D341Med (cell line): ENCODE results near the gene ABCA12.

Experiments used
- DNase-seq: peaks from one replicate; pipeline ENCODE4 v3.0.0; 2012; ENCODE audit warnings: low spot score

The ABCA12 gene

DNA sequence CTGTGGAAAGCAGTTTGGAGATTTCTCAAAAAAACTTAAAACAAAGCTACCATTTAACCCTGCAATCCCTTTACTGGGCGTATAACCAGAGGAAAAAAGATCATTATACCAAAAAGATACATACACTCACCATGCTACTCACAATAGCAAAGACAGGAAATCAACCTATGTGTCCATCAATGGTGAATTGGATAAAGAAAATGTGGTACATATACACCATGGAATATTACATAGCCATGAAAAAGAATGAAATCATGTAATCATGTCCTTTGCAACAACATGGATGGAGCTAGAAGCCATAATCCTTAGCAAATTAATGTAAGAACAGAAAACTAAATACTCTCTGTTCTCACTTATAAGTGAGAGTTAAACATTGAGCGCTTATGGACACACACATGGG lies 18.6 kb downstream of the ABCA12 start:
- no peak for DNase-seq

DNA sequence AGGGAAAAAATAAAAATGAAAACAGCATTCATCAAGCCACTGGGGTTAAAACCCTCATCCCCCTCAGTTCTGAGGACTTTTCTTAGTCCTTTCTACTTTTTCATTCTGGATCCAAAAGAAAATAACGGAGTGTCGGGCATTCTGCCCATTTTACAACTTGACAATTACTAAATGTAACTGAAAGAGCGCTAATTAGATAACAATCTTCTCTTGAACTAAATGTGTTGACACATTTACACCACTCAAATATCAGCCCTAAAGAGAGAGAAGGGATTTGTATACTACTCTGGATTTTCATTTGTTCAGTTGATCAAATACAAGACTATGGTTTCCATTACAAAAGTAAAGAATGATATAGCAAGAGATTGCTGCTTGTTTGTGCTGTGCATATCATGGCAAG lies 27.5 kb downstream of the ABCA12 start:
- DNase-seq, result no peak

DNA sequence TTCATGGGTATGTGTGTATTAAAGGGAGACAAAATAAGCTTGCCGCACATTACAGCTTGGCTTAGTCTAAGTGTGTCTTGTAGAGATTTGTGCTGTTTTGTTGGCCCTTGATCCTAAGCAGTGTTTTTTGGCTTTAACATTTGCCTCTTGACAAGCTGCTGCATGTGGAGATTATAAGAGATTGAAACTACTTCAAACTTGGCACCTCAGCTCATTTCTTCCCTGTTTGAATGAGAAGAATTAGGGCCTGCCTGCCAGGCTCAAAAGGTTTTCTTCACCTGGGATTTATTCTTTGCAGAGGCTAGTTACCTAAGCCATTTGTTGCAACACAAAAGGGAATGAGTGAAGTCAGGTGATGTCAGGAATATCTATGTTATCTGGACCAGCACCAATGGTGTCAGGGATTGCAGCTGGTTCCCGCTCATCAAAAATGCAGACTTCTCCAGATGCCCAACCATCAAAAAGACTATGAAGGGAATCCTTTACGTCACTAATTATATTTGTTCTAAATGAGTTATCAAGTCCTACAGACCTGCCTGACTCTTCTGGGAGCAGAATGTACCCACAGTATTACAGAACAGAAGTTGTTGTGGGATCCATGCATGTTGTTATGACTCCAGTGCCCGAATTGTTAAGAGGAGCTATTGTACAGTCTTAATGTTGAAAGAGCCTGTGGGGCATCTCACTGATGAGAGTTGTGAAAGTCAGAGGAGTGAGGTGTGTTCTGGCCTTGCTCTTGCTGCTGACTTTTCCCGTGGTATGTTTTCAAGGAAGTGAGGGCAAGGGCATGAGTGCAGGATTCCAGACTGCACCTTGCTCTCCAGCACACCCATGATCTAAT lies 31.0 kb downstream of the ABCA12 start:
- DNase-seq, result no peak

DNA sequence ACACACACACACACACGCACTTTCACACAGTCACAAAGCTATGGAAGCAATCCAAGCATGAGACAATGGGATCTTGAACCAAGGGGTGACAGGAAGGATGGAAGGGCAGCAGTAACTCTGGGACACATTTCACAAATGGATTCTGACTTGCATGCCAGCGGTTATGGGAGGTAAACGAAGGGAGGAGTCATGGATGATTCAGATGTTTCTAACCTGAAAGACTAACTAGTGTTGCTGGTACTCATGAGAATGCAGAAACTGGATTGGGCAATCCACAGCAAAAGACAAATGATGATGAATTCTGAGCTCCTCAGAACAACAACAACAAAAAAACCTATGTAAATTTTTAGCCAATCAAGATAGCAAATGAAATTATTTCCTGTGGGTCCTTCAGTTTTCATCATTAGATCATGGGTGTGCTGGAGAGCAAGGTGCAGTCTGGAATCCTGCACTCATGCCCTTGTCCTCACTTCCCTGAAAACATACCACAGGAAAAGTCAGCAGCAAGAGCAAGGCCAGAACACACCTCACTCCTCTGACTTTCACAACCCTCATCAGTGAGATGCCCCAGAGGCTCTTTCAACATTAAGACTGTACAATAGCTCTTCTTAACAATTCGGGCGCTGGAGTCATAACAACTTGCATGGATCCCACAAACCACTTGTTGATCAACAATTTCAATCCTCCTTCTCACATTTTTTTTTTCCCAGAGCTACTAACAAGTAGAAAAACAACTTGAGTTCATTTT lies 32.6 kb downstream of the ABCA12 start:
- no peak for DNase-seq

DNA sequence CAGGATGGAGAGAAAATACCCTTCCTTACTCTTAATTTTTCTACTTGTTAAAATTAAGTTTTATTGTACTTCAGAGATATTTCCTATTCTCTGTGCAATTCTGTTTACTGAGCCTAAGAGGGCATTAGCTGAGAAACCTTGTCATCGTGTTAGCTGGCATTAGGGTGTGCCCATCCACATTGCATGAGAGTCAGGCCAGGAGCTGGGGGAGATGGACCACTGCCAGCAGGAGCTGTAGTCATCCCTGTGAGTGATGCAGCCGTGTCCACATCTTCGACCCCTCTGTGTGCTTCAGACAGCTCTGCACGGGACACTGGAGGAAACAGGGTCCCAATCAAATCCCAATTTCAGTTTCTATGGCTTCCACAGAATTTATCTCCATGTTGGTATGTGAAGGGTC lies 34.2 kb downstream of the ABCA12 start:
- no peak for DNase-seq

DNA sequence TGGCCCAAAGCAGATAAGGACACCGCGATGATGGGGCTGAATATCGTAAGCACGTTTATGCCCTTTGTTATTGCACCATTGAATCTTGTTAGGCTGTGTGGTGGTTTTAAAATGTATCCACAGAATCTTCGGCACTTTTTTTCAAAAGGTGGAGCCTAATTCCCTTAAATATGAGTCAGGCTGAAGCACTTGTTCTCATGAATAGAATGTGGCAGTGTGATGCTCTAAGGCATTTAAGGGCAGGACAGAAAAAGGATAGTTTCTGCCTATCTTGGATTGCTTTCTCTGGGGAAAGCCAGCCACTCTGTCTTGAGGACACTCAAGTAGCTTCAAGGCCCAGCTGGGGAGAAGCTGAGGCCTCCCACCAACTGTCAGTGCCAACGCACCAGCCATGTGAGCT lies 39.6 kb downstream of the ABCA12 start:
- no peak for DNase-seq

DNA sequence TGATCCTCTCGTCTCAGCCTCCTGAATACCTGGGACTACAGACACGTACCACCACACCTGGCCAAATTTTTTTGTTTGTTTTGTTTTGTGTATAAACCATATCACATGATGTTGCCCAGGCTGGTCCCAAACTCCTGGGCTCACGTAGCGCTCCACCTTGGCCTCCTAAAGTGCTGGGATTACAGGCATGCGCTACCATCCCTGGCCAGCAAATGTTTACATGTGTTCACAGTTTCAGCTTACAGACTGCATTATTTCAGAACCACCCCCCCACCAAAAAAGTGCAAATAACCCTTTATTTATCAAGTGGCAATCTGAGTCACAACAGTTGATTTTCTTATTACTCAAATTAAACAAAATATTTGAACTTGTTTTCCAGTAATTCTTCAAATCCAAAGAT lies 54.3 kb downstream of the ABCA12 start:
- DNase-seq, result no peak

DNA sequence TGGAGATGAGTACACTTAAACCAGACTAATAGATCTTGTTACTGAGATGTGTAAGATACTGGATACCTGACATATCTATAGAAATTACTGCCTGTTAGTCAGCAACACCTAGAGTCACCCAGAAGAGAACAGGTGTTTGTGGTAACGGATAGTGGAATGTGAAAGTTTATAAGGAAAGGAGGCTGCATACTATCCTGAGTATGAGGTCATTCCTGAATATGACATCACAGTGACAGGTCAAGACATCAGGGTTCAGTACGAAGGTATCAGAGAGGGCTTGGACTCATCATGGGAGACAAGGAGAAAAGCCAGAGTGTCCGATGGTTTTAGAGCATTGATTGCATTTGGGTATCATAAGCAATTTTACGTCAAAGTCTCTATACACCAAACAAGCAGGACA lies 55.3 kb downstream of the ABCA12 start:
- DNase-seq, result no peak

DNA sequence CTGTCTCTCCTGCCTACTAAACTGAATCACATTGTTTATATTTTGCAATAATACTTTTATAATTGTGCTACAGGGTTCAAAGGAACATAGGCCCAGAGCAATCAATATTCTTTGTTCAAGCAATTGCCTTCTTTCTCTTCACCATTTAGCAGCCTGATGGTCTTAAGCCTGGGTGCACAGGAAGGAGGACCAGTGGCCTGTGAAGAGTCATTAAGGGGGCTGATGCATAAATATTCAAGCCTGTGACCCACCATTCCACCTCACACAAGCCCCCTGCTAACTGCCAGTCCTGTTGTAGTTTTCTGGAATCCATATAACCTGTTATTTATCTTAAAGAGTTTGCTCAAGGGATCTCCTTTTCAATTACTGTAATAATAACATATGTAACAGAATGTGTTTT lies 56.0 kb downstream of the ABCA12 start:
- DNase-seq, result no peak

DNA sequence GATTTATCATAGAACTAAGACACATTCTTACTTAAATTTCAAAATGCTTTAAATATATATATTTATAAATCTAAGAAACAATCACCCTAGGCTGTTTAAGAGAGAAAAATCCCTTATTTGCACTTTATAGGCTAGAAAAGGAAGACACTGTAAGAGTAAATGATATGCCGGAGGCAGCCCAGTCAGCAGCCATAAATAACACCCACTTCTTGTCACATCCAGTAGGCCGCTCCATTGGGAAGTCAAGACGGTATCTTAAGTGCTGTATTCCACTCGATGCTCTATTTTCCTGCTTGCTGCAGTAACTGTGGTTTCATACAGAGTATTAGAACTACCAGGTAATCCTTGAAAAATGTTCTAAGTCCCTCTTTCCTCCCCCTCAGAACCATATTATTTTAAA lies 57.9 kb downstream of the ABCA12 start:
- no peak for DNase-seq

DNA sequence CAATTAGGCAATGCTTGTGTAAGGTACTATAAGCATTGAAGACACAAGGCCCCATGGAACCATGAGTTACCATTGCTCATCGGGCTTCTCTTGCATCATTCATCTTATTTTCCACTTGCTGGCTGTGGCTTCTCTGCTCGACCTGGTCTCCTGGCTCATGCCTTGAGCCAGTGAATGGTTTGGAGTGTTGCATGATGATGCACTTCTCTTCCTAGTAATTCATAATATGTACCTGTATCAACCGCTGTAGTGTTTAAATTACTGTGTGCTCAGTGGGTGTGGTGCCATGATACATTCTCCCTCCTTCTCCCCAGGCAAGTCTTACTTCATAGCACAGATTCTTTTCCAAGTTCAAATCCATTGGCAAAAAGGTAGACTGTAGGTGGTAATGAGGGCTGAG lies 66.8 kb downstream of the ABCA12 start:
- DNase-seq, result no peak

DNA sequence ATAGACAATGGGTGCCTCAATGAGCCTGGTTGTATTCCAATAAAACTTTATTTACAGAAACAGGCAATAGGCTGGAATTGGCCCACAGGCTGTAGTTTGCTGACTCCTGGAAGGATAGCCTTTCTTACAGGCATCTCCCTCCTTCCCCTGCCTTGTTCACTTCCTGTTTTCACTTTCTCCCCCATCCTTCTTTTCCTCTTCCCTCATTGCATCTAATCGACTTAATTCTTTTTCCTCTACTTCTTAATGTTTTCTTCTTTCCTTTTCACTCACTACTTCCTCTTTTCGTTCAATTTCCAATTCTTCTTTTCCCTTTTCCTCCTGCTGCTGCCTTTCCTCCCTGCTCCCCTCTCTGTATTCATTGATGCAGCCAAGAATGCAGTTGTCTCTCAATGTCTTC lies 70.0 kb downstream of the ABCA12 start:
- DNase-seq, result no peak

DNA sequence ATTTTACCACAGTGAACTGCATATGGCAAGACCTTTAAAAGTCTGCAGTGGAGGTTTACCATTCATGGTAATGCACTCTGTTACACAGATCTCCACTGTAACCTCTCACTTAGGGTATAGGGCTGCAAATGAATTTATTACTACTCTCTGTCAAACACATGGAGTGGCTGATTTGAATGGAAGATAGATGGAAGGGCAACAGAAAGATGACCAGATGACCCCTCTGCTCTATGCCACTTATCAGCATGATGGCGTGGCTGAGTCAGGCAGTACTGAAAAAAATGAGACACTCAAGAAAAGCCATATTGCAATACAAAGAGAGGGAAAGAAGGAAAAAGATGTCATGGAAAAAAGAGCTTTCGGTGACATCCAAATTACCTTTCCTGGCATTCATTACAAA lies 72.3 kb downstream of the ABCA12 start:
- no peak for DNase-seq

DNA sequence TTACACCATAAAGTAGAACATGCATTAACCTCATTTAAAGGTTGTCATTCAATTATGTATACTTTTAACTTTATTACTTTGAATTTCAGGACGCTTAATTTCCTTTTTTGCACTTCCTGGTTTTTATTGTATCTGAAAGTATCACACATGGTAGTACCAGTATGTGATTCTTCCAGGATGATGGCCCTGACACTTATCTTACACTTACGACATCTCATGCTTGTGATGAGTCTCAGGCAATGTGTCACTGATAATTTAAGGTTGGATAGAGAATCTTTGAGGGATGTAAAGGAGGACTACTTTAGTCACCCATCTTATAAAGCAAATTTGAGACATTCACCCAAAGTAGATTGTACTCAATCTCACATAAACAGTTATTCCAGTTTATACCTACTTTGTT lies 74.9 kb downstream of the ABCA12 start:
- DNase-seq, result no peak

DNA sequence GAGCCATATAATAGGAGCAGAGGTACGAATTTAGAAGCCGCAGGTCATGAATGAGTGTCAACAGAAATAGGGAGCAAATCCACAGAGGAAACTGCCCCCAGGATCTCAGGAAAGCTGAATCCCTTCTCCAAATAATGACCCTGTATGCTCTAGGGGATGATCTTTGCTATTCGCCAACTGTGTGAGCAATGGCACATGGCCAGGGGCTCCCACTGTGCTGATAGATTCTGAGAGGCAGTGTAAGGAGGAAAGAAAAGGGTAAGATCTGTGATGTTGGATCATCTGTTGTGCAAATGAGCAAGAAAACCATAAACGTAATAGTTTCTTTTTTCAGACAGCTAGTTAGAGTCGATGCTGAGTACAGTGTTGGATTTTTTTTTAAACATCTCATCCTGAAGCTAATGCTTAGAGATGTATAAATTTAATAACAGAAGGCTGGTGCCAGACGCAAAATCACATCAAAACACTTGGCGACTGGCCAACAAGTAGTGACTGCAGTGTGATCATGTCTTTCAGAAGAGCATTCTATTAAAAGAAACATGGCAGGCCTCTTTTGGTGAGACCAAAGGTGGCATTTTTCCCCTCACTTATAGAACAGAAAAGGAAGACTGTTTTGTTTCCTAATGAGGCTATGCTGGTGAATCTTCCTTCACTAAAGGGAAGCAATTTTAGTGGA lies 77.4 kb downstream of the ABCA12 start:
- peak; percentile 34 for DNase-seq

DNA sequence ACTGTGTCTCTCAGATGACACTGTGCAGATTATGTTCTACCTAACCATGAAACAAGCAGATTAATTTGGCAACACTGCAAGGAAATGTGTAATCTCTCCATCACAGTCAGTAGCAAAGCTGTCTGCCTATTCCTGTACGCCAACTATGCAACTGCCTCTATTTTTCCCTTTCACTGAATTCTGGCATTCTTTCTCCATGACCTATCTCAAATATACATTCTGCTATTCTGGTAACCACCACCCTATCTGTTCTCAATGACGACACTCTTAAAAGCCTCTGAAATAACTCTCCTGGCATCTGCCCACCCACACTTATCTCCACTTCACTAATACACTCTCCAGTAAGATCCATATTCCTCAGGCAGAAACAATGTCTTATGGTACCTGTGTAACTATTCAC lies 78.7 kb downstream of the ABCA12 start:
- DNase-seq, result no peak

DNA sequence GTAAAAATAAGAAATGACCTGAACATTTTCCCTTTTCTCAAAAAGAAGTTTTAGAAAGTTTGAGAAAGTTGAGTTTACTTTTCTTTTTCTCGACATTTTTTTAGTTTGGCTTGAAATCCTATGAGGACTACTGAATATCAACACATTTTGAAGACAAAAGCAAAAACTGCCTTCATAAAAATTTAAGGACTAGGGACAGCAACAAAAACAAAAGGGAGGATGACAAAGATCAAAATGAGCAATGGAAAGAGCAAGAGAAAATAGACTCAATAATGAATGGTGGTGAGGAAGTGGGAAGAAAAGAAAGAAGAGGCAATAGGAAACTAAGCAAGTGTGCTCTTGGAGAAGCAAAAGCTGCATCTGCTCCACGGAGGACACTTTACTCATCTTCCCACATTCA lies 82.5 kb downstream of the ABCA12 start:
- no peak for DNase-seq

DNA sequence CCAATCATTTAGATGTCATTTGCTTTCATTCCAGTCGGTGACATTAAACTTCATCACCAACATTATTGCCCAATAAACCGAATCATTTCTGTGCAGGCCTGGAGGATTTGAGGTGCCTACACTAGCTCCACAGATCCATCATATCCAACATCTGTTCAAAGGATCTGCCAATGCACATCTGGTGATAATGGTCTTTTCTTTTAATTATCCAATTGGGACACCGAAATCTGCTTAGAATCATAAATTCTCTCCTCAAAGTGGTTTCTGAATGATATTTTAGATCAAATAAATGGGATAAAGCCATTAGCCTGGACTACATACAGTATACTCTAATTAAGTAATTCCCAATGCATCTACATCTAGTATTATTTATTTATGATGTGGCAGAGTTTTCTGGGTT lies 85.6 kb downstream of the ABCA12 start:
- DNase-seq, result no peak

DNA sequence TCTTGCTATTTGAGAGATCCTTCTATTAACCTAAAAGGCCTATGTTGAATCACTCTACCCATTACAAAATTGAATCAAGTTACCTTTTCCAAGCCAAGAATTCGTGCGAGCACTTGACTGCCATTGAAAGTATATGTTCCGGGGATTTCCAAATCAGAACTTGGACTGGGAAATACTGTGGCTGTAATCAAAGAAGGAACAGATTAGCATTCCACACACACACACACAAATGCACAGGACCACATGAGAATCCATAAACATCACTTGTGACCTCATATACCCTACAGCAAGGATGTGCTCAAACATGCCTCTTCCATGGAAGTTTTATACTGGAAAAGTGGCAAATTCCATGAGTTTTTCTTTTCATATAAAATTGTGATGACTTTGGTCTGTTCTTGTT lies 86.0 kb downstream of the ABCA12 start:
- no peak for DNase-seq

DNA sequence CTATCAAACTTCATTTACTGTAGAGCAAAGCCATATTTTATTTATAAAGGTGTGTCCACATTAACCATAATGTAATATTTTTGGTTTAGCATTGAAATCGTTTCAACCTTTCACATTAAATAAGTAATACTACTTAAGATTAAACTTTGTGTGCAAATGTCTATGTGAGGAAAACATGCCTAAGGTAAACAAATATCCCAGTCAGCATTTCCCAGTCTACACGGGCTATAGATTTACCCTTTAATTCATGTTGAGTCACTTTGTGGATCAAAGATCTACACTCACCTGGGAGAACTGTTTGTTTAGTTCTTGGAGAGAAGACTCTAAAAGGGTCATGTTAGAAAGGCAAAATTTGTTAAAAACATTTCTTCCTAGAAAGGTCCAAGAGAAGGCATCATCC lies 89.1 kb downstream of the ABCA12 start:
- DNase-seq, result no peak

DNA sequence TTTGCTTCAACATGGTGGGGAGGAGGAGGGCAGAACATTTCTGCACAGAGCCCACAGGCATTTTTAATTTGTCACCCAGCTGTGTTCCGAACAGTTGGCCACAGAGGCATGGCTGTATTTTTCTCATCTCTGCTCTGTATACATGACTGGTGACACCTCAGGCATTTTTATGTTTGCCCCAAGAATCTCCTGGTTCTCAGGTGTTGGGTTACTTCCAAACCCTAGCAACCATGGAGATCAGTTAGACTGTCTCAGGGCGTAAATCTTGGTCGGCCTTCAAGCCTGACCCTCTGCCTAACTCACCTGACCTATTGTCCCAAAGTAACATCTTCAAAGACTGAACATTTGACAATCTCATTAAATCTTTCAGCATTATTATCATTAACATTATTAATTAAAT lies 100.0 kb downstream of the ABCA12 start:
- DNase-seq, result no peak

DNA sequence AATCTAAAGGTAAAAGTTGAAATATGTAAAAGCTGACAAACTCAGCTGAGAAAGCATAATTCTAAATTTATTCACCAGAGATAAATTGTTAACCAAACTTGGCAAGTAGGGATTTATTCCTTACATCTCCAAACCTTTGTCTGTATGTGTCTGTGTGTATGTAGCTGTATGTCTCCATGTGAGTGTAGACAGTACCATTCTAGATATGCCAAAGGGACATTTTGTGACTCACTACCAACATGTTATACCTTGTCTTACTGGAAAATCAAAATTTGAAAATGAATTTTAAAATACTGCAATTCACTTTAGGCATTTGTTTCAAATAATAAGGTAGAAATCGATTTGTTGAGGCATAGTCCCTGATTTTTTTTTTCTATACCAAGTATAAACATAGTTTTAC lies 102.1 kb downstream of the ABCA12 start:
- no peak for DNase-seq

DNA sequence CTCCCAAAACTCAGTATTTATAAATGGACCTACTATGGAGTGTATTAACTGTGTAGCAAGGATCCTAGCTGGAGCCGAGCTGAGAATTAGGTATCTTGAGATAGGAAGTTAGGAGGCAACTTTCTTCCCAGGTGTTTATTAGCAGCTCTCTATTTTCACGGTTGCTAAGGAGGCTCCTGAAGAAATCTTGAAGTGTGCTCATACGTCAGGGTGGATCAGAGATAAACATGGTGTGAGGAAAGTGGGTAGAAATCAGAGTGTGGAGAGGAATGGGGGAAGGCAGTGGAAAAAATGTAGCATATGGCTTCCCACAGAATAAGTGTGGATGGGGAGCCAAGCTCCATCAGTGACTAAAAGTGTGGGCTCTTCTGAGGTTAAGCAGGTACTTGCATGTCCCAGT lies 104.3 kb downstream of the ABCA12 start:
- no peak for DNase-seq
